Measurements from ENCODE around the gene CACNA1E.

The CACNA1E gene

GRCh38 chr1:181493885-181494284, 10.6 kb downstream of the CACNA1E start:
- no peak overlapping the region for H3K27ac ChIP-seq (ENCODE audit: low read depth, low read length)
- H3K79me2 ChIP-seq (ENCODE audit: control insufficient read depth, insufficient read depth, low read length, poor library complexity): no peaks in the 10 kb centered on the region
- no peaks in the 10 kb centered on the region for H3K79me1 ChIP-seq (ENCODE audit: low read length)
- no peak for DNase-seq
- H3K4me1 ChIP-seq (ENCODE audit: control insufficient read depth in 1 of 2, insufficient read depth in 2 of 2, low read length in 2 of 2): no peaks in the 10 kb centered on the region
- no peak overlapping the region for H2BK12ac ChIP-seq (ENCODE audit: low read length)
- no peak overlapping the region for H3K4ac ChIP-seq (ENCODE audit: low read depth, low read length)
- no peak overlapping the region for H2AK5ac ChIP-seq (ENCODE audit: low read length)
- no peak overlapping the region for H4K8ac ChIP-seq (ENCODE audit: low read depth, low read length)
- peaks cover 2% of the 10 kb centered on the region for H3K9me3 ChIP-seq (ENCODE audit: insufficient read depth, low read depth, low read length)
- no peak overlapping the region for H3K18ac ChIP-seq (ENCODE audit: low read length)
- no peak overlapping the region for H4K12ac ChIP-seq (ENCODE audit: low read depth, low read length)
- no peak overlapping the region for H2AFZ ChIP-seq (ENCODE audit: insufficient read depth, low read length, poor library complexity)
- H3K23ac ChIP-seq (ENCODE audit: low read length): no peak overlapping the region
- H3K4me3 ChIP-seq (ENCODE audit: low read depth, low read length): no peak overlapping the region
- no peak overlapping the region for H3K4me2 ChIP-seq (ENCODE audit: low read length)
- no peak overlapping the region for H2BK120ac ChIP-seq (ENCODE audit: insufficient read depth, low read length, poor library complexity)
- no peak overlapping the region for H2BK5ac ChIP-seq (ENCODE audit: low read depth, low read length, poor library complexity)
- H3K36me3 ChIP-seq (ENCODE audit: control insufficient read depth in 1 of 2, insufficient read depth in 2 of 2, low read length in 2 of 2): no peaks in the 10 kb centered on the region
- H3K14ac ChIP-seq (ENCODE audit: low read length): no peak overlapping the region
- no peak overlapping the region for H4K91ac ChIP-seq (ENCODE audit: low read depth, low read length)
- H3K9ac ChIP-seq (ENCODE audit: low read length): no peak overlapping the region
- H3K27me3 ChIP-seq (ENCODE audit: insufficient read depth, low read length): peaks cover 2% of the 10 kb centered on the region
- WGBS (ENCODE audit: extremely low coverage, insufficient coverage, insufficient read length): no CpG with 5 or more reads among the region's 4 CpGs

- Histone ChIP-seq H2BK12ac (ENCODE audit: low read length) (no peak overlapping the region), H3K27me3 (ENCODE audit: insufficient read depth, low read length) (peaks cover 1% of the 10 kb centered on the region), H3K4ac (ENCODE audit: low read depth, low read length) (no peak overlapping the region), H3K79me2 (ENCODE audit: control insufficient read depth, insufficient read depth, low read length, poor library complexity) (no peaks in the 10 kb centered on the region), H3K23ac (ENCODE audit: low read length) (no peak overlapping the region), H3K4me3 (ENCODE audit: low read depth, low read length) (no peak overlapping the region), H2AFZ (ENCODE audit: insufficient read depth, low read length, poor library complexity) (no peak overlapping the region), H3K27ac (ENCODE audit: low read depth, low read length) (no peak overlapping the region), H2AK5ac (ENCODE audit: low read length) (no peak overlapping the region), H2BK5ac (ENCODE audit: low read depth, low read length, poor library complexity) (no peak overlapping the region), H4K91ac (ENCODE audit: low read depth, low read length) (no peak overlapping the region), H3K4me2 (ENCODE audit: low read length) (no peak overlapping the region), H2BK120ac (ENCODE audit: insufficient read depth, low read length, poor library complexity) (no peak overlapping the region), H3K14ac (ENCODE audit: low read length) (no peak overlapping the region), H3K18ac (ENCODE audit: low read length) (no peak overlapping the region), H4K8ac (ENCODE audit: low read depth, low read length) (no peak overlapping the region), H3K79me1 (ENCODE audit: low read length) (no peaks in the 10 kb centered on the region), H3K4me1 (ENCODE audit: control insufficient read depth in 1 of 2, insufficient read depth in 2 of 2, low read length in 2 of 2) (no peaks in the 10 kb centered on the region), H3K9me3 (ENCODE audit: insufficient read depth, low read depth, low read length) (peaks cover under 1% of the 10 kb centered on the region), H3K9ac (ENCODE audit: low read length) (no peak overlapping the region), H4K12ac (ENCODE audit: low read depth, low read length) (no peak overlapping the region), H3K36me3 (ENCODE audit: control insufficient read depth in 1 of 2, insufficient read depth in 2 of 2, low read length in 2 of 2) (no peaks in the 10 kb centered on the region)
- WGBS (ENCODE audit: extremely low coverage, insufficient coverage, insufficient read length): no CpG with 5 or more reads among the region's 1 CpG
- no peak for DNase-seq
Measured at GRCh38 chr1:181496759-181497158, 13.4 kb downstream of the CACNA1E start.

GRCh38 chr1:181497870-181498269, 14.6 kb downstream of the CACNA1E start:
- Histone ChIP-seq H3K4me2 (ENCODE audit: low read length) (no peak overlapping the region), H3K4ac (ENCODE audit: low read depth, low read length) (no peak overlapping the region), H3K79me2 (ENCODE audit: control insufficient read depth, insufficient read depth, low read length, poor library complexity) (no peaks in the 10 kb centered on the region), H3K9me3 (ENCODE audit: insufficient read depth, low read depth, low read length) (no peaks in the 10 kb centered on the region), H2BK120ac (ENCODE audit: insufficient read depth, low read length, poor library complexity) (no peak overlapping the region), H2BK12ac (ENCODE audit: low read length) (no peak overlapping the region), H4K8ac (ENCODE audit: low read depth, low read length) (no peak overlapping the region), H4K12ac (ENCODE audit: low read depth, low read length) (no peak overlapping the region), H3K23ac (ENCODE audit: low read length) (no peak overlapping the region), H3K4me1 (ENCODE audit: control insufficient read depth in 1 of 2, insufficient read depth in 2 of 2, low read length in 2 of 2) (no peaks in the 10 kb centered on the region), H3K27ac (ENCODE audit: low read depth, low read length) (no peak overlapping the region), H3K18ac (ENCODE audit: low read length) (no peak overlapping the region), H2AFZ (ENCODE audit: insufficient read depth, low read length, poor library complexity) (no peak overlapping the region), H3K27me3 (ENCODE audit: insufficient read depth, low read length) (no peaks in the 10 kb centered on the region), H3K79me1 (ENCODE audit: low read length) (no peaks in the 10 kb centered on the region), H3K9ac (ENCODE audit: low read length) (no peak overlapping the region), H2AK5ac (ENCODE audit: low read length) (no peak overlapping the region), H4K91ac (ENCODE audit: low read depth, low read length) (no peak overlapping the region), H3K4me3 (ENCODE audit: low read depth, low read length) (no peak overlapping the region), H2BK5ac (ENCODE audit: low read depth, low read length, poor library complexity) (no peak overlapping the region), H3K14ac (ENCODE audit: low read length) (no peak overlapping the region), H3K36me3 (ENCODE audit: control insufficient read depth in 1 of 2, insufficient read depth in 2 of 2, low read length in 2 of 2) (no peaks in the 10 kb centered on the region)
- DNase-seq: no peak
- WGBS (ENCODE audit: extremely low coverage, insufficient coverage, insufficient read length): no CpG with 5 or more reads among the region's 6 CpGs

GRCh38 chr1:181499825-181500224, 16.5 kb downstream of the CACNA1E start:
- Histone ChIP-seq H3K4me3 (ENCODE audit: low read depth, low read length) (no peak overlapping the region), H2BK120ac (ENCODE audit: insufficient read depth, low read length, poor library complexity) (no peak overlapping the region), H4K91ac (ENCODE audit: low read depth, low read length) (no peak overlapping the region), H4K12ac (ENCODE audit: low read depth, low read length) (no peak overlapping the region), H3K36me3 (ENCODE audit: control insufficient read depth in 1 of 2, insufficient read depth in 2 of 2, low read length in 2 of 2) (no peaks in the 10 kb centered on the region), H2AK5ac (ENCODE audit: low read length) (no peak overlapping the region), H3K18ac (ENCODE audit: low read length) (no peak overlapping the region), H3K23ac (ENCODE audit: low read length) (no peak overlapping the region), H3K4me2 (ENCODE audit: low read length) (no peak overlapping the region), H4K8ac (ENCODE audit: low read depth, low read length) (no peak overlapping the region), H3K9ac (ENCODE audit: low read length) (no peak overlapping the region), H3K4ac (ENCODE audit: low read depth, low read length) (no peak overlapping the region), H3K9me3 (ENCODE audit: insufficient read depth, low read depth, low read length) (no peaks in the 10 kb centered on the region), H3K27ac (ENCODE audit: low read depth, low read length) (no peak overlapping the region), H3K14ac (ENCODE audit: low read length) (no peak overlapping the region), H2AFZ (ENCODE audit: insufficient read depth, low read length, poor library complexity) (no peak overlapping the region), H3K79me2 (ENCODE audit: control insufficient read depth, insufficient read depth, low read length, poor library complexity) (no peaks in the 10 kb centered on the region), H3K27me3 (ENCODE audit: insufficient read depth, low read length) (no peaks in the 10 kb centered on the region), H3K79me1 (ENCODE audit: low read length) (no peaks in the 10 kb centered on the region), H3K4me1 (ENCODE audit: control insufficient read depth in 1 of 2, insufficient read depth in 2 of 2, low read length in 2 of 2) (no peaks in the 10 kb centered on the region), H2BK12ac (ENCODE audit: low read length) (no peak overlapping the region), H2BK5ac (ENCODE audit: low read depth, low read length, poor library complexity) (no peak overlapping the region)
- WGBS (ENCODE audit: extremely low coverage, insufficient coverage, insufficient read length): no CpG with 5 or more reads among the region's 4 CpGs
- DNase-seq: no peak
